ENCODE results near the gene EPG5.

GRCh38 chr18:45896452-45896851 lies 70.7 kb downstream of the EPG5 start:
- TF ChIP-seq CTCF (IDR thresholded peaks at IDR 0.05; ENCODE audit: extremely low read depth in 1 of 2, insufficient read depth in 1 of 2, low read depth in 1 of 2, low read length in 2 of 2) (no peak), MYC (IDR thresholded peaks at IDR 0.05; ENCODE audit: low read depth, low read length) (no peak), FOS (IDR thresholded peaks at IDR 0.05; ENCODE audit: borderline replicate concordance, insufficient read depth, low read length) (no peak), POLR2A (IDR thresholded peaks at IDR 0.05; ENCODE audit: low read depth, low read length) (no peak), JUN (IDR thresholded peaks at IDR 0.05; ENCODE audit: borderline replicate concordance, insufficient read depth, insufficient read length, low read depth) (no peak), EZH2 (IDR thresholded peaks at IDR 0.05; ENCODE audit: borderline replicate concordance, low read depth, low read length, severe bottlenecking) (no peak)
